GM12891 (cell line): ENCODE measurements around the gene TAOK3.

Source experiments
- POLR2AphosphoS5 ChIP-seq: IDR thresholded peaks from 2 replicates; pipeline ENCODE4 v1.6.1; 2011; ENCODE audit warnings: low read depth, low read length, control low read depth
- SPI1 ChIP-seq: IDR thresholded peaks from 2 replicates; pipeline ENCODE4 v1.6.1; 2011; ENCODE audit warnings: low read depth, low read length, control low read depth

DNA sequence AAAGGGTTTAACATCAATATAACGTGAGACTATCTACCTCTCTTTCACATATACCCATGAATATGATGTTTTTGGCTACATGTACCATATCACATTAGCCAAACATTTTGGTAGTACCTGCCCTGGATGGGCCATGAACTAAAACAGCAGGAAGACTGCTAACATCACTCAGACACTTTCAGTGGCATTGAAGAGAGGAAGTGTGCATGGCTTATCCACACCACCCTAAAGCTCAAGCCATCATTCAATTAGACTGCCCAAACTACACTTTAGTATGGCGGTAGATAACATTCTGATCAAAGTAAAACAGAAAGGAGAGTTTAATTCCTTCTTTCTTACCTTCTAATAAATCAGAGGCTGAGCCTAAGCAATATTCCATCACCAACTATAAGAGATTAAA, 133.8 kb downstream of the TAOK3 start:
- peak; percentile 93 for TF ChIP-seq SPI1
- no peak for TF ChIP-seq POLR2AphosphoS5
